ENCODE measurements around the gene CREB5. TPM values are rescaled to one million over a fixed set of nuclear protein-coding genes. Genes with fewer than 3 reads are reported as not detected.

Gene CREB5
- total and polyA plus RNA-seq, 2 experiments from 2014 or later = 2.4 to 4.4 TPM

DNA sequence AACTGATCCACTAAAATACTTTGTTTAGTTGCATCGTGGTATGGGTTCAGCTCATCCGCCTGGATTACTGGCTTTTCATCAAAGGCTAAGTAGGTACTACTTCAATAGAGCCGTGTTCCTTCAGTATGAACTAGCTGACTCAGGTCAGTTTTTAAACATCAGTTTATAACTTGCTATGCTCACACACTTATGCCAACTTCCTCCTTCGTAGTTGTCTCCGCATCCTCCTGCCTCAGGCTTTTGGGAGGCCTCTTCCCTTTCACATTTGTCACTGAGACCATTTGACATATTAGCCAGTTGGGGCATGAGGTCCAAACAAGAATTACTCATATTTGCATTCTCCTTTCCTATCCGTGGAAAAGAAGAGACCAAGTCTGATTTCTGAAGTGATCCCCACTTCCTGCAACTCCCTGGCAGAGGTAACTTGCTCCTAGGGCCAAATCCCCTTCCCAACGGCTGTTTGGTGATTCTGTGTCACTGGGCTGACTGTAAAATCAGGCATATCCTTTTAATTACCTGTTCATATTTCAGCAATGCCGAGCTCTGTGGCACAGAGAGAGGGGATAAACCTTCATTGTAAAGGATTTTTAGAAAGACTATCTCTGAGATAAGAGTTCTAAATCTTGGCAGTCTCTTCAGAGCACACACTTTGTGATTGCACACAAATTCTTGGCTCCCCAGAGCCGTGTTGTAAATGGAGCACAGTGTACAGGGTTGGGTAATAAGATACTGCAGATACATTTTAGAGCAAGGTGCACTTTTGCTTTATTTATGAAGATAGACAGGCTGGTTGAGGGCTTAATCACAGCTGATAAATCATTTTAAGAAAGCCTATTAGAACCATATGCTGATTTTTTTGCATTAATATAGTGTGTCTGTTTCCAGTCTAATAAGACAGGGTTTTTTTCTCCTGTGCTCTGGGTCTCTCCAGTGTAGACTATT lies 108.0 kb downstream of the CREB5 start:
- no peak overlapping the region for H3K4me3 Mint-ChIP-seq
- no peak for TF ChIP-seq EZH2phosphoT487 (IDR thresholded peaks at IDR 0.05; ENCODE audit: unreplicated experiment)
- TF ChIP-seq CREB1 (CRISPR knock-in tag; IDR thresholded peaks at IDR 0.05; ENCODE audit: low read depth) = no peak
- TF ChIP-seq ZNF331 (CRISPR knock-in tag; IDR thresholded peaks at IDR 0.05; ENCODE audit: low read depth) = no peak
- TF ChIP-seq STAT1 (IDR thresholded peaks at IDR 0.05; ENCODE audit: unreplicated experiment) = no peak
- no peak for TF ChIP-seq EZH2 (IDR thresholded peaks at IDR 0.05; ENCODE audit: low read depth, unreplicated experiment)
- TF ChIP-seq, protein P1, sequence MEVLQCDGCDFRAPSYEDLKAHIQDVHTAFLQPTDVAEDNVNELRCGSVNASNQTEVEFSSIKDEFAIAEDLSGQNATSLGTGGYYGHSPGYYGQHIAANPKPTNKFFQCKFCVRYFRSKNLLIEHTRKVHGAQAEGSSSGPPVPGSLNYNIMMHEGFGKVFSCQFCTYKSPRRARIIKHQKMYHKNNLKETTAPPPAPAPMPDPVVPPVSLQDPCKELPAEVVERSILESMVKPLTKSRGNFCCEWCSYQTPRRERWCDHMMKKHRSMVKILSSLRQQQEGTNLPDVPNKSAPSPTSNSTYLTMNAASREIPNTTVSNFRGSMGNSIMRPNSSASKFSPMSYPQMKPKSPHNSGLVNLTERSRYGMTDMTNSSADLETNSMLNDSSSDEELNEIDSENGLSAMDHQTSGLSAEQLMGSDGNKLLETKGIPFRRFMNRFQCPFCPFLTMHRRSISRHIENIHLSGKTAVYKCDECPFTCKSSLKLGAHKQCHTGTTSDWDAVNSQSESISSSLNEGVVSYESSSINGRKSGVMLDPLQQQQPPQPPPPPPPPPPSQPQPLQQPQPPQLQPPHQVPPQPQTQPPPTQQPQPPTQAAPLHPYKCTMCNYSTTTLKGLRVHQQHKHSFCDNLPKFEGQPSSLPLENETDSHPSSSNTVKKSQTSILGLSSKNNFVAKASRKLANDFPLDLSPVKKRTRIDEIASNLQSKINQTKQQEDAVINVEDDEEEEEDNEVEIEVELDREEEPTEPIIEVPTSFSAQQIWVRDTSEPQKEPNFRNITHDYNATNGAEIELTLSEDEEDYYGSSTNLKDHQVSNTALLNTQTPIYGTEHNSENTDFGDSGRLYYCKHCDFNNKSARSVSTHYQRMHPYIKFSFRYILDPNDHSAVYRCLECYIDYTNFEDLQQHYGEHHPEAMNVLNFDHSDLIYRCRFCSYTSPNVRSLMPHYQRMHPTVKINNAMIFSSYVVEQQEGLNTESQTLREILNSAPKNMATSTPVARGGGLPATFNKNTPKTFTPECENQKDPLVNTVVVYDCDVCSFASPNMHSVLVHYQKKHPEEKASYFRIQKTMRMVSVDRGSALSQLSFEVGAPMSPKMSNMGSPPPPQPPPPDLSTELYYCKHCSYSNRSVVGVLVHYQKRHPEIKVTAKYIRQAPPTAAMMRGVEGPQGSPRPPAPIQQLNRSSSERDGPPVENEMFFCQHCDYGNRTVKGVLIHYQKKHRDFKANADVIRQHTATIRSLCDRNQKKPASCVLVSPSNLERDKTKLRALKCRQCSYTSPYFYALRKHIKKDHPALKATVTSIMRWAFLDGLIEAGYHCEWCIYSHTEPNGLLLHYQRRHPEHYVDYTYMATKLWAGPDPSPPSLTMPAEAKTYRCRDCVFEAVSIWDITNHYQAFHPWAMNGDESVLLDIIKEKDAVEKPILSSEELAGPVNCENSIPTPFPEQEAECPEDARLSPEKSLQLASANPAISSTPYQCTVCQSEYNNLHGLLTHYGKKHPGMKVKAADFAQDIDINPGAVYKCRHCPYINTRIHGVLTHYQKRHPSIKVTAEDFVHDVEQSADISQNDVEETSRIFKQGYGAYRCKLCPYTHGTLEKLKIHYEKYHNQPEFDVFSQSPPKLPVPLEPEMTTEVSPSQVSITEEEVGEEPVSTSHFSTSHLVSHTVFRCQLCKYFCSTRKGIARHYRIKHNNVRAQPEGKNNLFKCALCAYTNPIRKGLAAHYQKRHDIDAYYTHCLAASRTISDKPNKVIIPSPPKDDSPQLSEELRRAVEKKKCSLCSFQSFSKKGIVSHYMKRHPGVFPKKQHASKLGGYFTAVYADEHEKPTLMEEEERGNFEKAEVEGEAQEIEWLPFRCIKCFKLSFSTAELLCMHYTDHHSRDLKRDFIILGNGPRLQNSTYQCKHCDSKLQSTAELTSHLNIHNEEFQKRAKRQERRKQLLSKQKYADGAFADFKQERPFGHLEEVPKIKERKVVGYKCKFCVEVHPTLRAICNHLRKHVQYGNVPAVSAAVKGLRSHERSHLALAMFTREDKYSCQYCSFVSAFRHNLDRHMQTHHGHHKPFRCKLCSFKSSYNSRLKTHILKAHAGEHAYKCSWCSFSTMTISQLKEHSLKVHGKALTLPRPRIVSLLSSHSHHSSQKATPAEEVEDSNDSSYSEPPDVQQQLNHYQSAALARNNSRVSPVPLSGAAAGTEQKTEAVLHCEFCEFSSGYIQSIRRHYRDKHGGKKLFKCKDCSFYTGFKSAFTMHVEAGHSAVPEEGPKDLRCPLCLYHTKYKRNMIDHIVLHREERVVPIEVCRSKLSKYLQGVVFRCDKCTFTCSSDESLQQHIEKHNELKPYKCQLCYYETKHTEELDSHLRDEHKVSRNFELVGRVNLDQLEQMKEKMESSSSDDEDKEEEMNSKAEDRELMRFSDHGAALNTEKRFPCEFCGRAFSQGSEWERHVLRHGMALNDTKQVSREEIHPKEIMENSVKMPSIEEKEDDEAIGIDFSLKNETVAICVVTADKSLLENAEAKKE (CRISPR knock-in tag; IDR thresholded peaks at IDR 0.05) = no peak
- TF ChIP-seq, protein P2, sequence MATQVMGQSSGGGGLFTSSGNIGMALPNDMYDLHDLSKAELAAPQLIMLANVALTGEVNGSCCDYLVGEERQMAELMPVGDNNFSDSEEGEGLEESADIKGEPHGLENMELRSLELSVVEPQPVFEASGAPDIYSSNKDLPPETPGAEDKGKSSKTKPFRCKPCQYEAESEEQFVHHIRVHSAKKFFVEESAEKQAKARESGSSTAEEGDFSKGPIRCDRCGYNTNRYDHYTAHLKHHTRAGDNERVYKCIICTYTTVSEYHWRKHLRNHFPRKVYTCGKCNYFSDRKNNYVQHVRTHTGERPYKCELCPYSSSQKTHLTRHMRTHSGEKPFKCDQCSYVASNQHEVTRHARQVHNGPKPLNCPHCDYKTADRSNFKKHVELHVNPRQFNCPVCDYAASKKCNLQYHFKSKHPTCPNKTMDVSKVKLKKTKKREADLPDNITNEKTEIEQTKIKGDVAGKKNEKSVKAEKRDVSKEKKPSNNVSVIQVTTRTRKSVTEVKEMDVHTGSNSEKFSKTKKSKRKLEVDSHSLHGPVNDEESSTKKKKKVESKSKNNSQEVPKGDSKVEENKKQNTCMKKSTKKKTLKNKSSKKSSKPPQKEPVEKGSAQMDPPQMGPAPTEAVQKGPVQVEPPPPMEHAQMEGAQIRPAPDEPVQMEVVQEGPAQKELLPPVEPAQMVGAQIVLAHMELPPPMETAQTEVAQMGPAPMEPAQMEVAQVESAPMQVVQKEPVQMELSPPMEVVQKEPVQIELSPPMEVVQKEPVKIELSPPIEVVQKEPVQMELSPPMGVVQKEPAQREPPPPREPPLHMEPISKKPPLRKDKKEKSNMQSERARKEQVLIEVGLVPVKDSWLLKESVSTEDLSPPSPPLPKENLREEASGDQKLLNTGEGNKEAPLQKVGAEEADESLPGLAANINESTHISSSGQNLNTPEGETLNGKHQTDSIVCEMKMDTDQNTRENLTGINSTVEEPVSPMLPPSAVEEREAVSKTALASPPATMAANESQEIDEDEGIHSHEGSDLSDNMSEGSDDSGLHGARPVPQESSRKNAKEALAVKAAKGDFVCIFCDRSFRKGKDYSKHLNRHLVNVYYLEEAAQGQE (IDR thresholded peaks at IDR 0.05; ENCODE audit: unreplicated experiment) = no peak
- TF ChIP-seq, protein P3, sequence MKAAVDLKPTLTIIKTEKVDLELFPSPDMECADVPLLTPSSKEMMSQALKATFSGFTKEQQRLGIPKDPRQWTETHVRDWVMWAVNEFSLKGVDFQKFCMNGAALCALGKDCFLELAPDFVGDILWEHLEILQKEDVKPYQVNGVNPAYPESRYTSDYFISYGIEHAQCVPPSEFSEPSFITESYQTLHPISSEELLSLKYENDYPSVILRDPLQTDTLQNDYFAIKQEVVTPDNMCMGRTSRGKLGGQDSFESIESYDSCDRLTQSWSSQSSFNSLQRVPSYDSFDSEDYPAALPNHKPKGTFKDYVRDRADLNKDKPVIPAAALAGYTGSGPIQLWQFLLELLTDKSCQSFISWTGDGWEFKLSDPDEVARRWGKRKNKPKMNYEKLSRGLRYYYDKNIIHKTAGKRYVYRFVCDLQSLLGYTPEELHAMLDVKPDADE (IDR thresholded peaks at IDR 0.05) = no peak
- no peak for TF ChIP-seq POLR2AphosphoS5 (IDR thresholded peaks at IDR 0.05; ENCODE audit: low read depth)
- no peak for TF ChIP-seq JUNB (IDR thresholded peaks at IDR 0.05; ENCODE audit: unreplicated experiment)
- Histone ChIP-seq H3K4me3 (no peak overlapping the region), H3K4me2 (no peak overlapping the region), H3K9me2 (ENCODE audit: insufficient read depth) (0 out of 2 replicates have a peak, but pooled peaks cover 4% of the 10 kb centered on the region), H4K20me1 (replicated peaks; ENCODE audit: insufficient read depth) (no peaks in the 10 kb centered on the region), H3K27me3 (ENCODE audit: insufficient read depth) (no peaks in the 10 kb centered on the region), H3K4me1 (ENCODE audit: insufficient read depth) (peaks cover 28% of the 10 kb centered on the region), H3K27ac (ENCODE audit: low read depth) (0 out of 2 replicates have a peak overlapping the region, but pooled peaks have one; percentile 6), H3K36me3 (ENCODE audit: insufficient read depth) (no peaks in the 10 kb centered on the region), H3K79me2 (replicated peaks; ENCODE audit: insufficient read depth) (no peaks in the 10 kb centered on the region), H2AFZ (peak overlapping the region; percentile 72; the same call in 1 of the 2 replicates), H3F3A (replicated peaks; ENCODE audit: low read depth) (no peaks in the 10 kb centered on the region)
- peaks cover 1% of the 10 kb centered on the region for H3K27me3 Mint-ChIP-seq (ENCODE audit: insufficient read depth, low read depth, poor library complexity)
- ATAC-seq = no peak
- no peak for DNase-seq (ENCODE audit: low spot score)
- no peak overlapping the region; the same call in 1 of the 2 replicates for H3K27ac Mint-ChIP-seq
- H3K9me3 Mint-ChIP-seq = no peaks in the 10 kb centered on the region
- H3K4me1 Mint-ChIP-seq = peaks cover 26% of the 10 kb centered on the region
- H3K36me3 Mint-ChIP-seq (ENCODE audit: low read depth) = no peaks in the 10 kb centered on the region
